GM18873 (cell line): Measurements from ENCODE around the gene ASTN2.

Experiments used
- ATAC-seq: cut with Tn5 transposase; IDR thresholded peaks from one replicate; pipeline ENCODE4 v1.9.1; 2021; ENCODE audit warnings: mild to moderate bottlenecking, moderate library complexity, moderate number of reproducible peaks; ENCODE audit not compliant: unreplicated experiment, low FRiP score

Gene ASTN2

DNA sequence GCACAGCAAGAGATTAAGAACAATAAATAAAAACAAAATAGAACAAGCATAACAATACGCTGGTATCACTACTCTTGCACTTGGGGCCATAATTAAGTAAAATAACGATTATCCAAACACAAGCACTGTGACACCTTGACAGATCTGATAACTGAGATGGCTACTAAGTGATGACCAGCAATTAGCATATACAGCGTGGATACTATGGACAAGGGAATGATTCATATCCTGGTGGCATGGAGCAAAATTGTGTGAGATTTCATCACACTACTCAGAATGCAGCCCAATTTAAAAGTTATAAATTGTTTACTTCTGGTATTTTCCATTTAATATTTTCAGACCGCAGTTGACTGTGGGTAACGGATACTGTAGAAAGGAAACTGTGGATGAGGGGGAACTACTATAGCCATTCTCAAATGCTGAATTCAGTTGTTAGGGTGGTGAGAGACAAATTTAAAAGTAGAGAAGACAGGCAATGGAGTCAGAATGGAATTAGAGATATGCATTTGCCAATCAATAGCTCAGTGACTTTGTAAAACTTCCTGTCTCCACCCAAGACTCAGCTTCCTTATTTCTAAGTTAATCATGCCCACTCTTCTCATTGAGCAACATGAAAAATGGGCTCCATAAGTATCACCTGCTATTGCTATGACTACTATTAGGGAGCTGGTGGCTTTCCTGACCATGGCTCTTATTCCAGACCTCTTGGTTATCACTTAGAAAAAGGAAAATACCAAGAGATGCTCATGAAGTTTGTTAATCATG, 427.0 kb downstream of the ASTN2 start:
- ATAC-seq = no peak

DNA sequence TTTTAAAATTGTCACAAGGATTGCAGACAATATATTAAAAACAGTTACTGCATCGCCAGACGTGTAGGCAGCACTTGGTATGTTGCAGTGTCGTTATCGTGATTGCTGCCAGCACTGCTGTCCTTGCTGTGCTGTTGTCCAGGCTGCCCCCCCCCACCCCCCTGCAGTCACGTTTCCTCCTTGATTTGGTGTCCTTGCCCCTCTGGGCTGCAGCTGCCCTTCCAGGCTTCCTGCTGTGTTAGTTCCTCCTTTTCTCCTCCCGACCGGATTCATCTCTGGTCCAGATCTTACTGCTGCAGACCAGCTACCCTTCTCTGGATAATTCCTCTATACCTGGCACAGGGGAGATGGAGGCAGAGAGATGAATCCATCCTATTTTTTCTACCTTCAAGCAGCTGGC, 428.8 kb downstream of the ASTN2 start:
- no peak for ATAC-seq

DNA sequence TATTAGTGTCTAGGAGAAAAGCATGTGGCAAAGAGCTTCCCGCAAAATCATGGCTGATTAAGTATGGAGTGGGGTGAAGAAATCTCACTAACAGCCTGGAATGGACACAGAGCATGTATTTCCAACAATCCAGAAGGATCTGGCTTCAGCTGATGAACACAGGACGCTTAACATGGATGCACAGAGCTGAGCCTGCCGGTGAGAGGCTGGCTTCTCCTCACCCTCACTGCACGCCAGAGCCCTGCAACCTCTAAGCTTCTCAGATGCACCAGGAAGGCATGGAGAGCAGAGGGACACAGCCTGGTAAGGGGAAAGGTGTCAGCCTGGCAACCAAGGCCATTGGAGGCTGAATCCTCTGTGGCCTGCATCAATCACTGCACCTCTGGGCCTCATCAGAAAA, 429.3 kb downstream of the ASTN2 start:
- no peak for ATAC-seq

DNA sequence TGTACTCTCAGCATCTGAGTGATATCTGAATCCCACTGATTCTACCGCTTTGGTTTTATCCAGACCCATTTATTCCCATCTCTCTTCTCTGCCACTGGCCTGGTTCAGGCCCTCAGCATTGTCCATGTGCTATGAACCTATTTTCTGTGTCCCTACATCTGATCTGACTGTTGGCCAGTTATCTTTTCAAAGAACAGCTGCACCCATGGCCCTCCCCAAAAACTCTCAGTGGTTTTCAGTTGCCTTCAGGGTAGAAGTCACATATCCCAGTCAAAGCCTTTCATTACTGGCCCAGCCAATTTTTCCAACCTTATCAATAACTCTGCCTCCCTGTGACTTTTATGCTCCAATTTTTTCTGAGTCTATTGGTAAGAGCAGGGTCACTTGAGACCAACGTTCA, 430.7 kb downstream of the ASTN2 start:
- no peak for ATAC-seq

DNA sequence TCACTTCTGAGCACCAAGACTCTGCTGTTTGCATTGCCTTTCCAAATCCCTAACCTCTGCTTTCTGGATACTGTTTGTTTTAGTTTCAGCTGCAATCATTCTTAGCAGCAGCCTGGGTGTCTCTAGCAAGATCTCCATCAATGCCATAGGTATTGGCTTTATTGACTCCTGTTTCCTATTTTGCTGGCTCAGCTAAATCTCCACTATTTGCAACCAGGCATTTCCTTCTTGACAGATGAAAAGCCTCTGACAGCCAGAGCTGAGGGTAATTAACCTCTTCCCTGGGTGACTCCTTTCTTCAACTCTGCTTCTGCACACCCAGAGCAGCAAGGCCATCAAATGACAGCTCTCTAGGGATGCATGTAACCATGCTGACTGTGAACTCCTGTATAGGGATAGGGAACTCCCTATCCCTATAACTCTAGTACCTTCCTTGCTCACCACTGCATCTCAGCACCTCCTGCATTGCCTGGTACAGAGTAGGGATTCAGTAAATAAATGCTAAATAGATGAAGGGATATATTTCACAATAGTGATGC, 434.2 kb downstream of the ASTN2 start:
- no peak for ATAC-seq

DNA sequence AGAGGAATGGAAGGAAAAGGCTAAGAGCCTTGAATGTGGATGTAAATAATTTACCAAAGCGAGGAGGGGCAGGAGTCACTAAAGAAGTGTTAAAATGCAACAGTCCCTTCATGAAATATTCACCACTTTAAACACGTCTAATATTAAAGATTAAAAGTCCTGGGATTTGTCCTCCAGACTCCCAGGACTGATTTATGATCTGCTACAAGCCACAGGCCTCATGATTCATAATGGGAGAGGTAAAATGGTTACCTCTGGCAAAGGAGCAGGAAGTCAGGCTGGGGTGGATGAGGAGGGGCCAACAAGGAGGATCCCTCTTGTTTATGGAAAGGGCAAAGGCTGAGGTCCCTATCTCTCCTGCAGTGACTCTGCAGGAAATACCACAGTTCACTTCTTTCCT, 435.4 kb downstream of the ASTN2 start:
- ATAC-seq = no peak

DNA sequence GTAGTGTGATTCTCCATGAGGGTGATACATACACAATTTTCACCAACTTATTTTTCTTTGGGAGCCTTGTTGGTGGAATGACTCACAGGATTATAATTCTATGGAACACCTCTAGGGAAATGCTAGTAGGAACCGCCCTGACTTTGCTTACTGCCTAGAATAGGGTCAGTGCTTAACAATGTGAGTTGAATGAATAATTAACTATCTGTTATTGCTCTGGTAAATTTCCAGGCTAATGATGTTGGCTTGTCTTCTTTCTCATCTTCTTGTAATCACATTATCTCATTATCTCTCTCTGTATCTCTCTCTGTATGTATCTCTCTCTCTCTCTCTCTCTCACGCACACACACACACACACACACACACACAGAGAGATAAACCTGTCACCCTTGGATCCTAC, 436.7 kb downstream of the ASTN2 start:
- no peak for ATAC-seq

DNA sequence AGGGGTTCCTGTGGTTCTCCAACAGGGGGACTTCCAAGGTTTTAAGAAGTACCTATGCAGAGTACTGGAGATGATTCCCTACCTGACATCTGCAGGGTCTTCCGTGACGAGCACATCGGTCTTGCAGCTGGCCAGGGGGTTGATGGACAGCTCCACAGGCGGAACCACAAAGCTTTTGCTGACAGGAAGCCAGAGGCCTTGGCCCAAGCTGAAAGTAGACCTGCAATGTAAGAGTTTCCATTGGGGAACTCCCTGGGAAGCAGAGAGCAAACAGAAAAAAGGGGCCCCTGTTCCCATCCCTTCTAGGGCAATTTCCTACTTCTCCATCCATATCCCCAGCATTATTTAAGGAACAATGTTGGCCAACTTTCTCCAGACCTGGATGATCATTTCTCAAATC, 439.7 kb downstream of the ASTN2 start:
- no peak for ATAC-seq

DNA sequence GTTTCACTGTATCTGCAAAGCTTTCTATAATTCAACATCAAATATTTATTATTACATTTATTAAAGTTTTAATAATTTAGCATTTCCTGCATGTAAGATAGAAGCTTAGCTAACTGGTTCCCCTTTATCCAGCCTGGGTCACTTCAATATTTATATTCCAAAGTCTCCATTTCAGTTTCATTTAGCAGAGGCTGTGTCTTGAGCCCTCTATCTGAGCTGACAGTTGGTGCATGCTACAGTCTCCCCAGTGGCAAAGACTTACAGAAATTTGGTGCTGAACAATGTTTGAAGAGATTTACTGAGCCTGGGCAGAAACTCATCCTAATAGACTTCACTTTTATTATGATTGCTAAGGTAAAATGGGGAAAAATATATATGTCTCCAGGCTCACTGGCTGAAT, 448.7 kb downstream of the ASTN2 start:
- no peak for ATAC-seq

DNA sequence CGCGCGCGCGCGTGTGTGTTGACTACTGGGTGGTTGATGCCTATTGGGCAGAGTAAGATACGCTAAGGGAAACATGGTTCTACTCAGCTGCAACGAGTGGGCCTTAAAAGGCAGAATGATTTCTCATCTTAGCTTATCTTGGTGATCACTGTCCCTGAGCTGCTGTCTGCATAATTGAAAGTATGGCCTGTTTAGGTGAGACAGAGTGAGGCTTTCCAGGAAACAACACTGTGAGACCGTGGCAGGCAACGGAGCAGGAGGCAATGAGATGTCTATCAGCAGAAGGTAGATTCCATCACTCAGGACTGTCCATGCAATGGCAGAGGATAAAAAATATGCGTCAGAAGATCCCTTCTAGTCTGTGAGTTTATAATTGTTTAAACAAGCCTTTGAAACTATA, 450.6 kb downstream of the ASTN2 start:
- ATAC-seq = no peak

DNA sequence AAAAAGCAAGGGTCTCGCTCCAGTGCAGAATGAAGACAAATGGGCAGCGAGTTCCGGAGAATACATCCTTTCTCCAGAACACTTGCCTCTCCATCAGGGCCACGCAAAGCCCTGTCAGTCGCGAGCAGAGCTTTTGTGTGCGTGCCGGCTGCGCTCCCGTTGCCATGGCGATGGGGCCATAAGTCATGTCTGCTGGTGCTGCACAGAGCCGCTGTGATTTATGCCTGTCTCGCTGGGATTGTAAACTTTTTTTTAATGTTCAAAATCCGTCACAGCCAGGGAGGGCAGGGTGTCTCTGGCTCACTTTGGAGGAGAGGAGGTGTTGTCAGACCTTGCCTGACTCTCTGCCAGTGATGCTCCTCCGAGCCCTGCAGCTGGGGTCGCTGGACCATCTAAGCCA, 455.0 kb downstream of the ASTN2 start:
- no peak for ATAC-seq

DNA sequence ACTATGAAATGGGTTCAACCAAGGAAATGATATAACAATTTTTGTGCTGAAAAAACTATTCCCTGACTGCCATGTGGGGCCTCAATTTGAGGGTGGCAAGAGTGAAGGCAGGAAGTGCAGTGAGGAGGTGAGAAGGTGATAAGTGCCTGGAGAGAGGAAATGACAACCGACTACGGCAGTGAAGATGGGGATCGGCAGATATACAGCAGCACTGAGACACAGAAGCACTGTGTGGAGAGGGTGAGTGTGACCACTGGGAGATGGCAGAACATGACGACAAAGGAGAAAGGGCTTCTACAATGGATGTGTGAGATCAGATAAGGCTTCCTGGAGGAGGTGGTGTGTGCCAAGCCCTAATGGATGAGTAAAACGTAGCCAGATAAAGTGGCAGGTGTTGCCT, 456.0 kb downstream of the ASTN2 start:
- no peak for ATAC-seq

DNA sequence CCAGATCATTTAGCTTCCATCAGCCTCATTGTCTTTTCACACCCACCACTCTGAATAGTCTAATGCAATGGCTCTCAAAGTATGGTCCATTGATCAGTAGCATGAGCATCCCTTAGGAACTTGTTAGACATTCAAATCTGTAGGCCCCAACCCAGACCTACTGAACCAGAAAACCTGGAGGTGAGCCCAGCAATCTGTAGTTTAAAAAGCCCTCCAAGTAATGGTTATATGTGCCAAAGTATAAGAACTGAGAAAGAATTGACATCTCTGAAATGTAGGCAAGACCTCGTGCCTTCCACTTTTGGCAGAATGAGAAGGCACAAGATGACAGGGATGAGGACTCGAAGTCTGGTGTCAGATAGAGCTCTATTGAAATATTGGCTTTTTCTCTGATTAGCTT, 460.1 kb downstream of the ASTN2 start:
- no peak for ATAC-seq

DNA sequence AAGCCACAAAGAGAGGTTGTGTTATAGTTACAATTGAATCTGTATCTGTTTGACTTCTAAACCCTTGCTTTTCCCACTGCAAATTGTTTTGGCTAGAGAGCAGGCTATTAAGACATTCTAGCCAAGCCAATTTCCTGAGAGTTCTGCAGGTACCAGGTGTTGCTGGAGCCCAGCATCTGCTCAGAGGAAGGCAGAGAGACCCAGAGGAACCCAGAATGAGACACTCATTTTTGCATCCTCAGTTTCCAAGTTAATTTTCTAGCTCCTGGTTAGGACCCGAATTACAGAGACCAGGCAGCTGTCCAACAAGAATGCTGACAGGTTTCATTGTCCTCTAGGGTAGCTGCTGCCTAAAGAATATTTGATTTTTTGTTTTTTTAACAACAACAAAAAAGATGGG, 461.6 kb downstream of the ASTN2 start:
- no peak for ATAC-seq

DNA sequence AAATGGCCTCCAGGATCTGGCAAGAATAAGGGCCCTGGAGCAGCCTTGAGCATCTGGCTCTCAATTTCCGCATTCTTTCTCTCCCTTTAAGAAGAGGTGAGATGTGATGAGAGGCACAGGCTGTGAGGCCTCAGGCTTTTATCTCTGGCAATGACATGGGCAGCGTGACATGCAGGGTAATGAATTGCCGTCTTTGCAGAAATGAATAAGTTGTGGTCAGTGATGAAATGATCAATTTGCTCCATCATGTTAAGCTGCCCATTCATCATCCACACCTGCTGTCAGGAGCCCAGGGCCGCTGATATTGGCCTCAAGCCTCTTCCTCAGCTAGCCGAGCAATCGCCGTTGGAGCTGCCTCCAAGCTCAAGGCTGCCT, 462.4 kb downstream of the ASTN2 start:
- no peak for ATAC-seq

DNA sequence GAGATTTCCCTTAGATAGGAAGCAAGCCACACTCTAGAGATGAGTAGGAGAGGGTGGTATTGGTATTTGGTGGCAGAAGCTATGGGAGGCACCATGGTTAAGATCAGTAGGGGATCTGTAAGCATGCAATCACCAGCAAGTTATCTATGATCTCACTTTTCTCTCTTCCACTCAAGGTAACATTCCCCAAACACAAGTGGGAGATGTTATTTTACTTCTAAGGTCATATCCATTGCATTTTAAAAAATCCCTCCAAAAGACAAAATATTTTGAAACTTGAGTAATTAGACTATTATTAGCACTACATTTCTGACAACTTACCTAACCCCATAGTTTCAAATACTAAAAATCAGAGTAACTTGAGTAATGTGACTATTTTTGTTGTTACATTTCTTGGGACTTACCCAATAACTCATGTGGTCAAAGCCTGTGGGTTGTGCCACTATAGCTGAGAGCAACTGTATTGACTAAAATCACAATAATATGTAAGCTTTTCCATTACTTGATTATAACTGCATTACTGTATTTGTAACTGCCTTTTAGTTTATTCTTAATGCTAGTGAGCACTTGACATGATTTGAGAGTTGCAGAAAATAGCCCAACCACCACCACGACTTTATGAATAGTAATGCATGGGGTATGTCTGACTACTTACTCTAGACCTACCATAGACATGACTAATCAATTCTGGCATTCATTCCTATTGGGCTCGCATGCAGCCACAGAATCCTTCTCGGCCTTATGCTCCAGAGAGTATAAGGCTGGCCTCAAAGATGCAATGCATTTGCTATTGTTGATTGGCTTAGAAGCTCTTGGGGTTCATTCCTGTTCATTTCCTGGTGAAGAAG, 463.0 kb downstream of the ASTN2 start:
- peak; percentile 79 for ATAC-seq

DNA sequence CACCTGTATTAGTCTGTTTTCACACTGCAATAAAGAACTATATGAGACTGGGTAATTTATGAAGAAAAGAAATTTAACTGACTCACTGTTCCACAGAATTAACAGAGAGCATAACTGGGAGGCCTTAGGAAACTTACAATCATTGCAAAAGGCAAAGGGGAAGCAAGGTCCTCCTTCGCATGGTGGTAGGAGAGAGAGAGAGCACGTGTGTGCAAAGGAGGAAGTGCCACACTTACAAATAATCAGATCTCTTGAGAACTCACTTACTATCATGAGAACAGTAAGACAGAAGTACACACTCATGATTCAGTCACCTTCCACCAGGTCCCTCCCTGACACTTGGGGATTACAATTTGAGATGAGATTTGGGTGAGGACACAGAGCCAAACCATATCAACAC, 469.0 kb downstream of the ASTN2 start:
- ATAC-seq = no peak

DNA sequence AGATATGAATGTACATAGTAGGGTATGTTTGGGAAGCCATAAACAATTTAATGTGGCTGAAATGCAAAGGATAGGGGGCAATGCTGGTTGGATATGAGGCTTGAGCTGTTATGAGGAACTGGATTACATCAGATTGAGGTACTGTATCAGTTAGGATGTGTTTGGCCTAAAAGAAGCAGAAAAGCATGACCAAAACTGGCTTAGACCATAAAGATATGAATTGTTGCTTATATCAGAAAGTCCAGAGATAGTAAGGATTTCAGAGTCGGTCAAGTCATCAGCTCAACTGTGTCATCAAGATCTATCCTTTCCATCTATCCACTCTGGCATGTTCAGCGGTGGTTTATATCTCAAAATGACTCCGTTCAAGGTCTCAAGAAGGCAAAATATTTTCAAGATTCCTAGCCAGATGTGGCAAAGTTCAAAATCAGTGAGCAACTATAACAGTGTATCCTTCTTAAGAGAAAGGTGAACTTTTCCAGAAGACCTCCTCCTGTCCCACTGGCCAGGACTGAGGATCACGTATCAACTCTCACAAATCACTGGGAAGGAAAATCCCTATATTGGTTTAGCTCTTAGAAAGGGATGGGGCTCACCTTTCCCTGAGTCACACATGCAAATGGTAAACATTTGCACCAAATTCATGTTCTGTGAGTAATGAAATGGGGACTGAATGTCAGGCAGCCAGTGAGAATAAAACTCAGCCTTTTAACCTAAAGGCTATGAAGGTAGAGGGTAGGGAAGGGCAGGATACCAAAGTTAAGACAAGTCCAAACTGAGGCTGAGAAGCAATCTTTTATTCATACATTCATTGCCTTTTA, 469.9 kb downstream of the ASTN2 start:
- ATAC-seq = no peak

DNA sequence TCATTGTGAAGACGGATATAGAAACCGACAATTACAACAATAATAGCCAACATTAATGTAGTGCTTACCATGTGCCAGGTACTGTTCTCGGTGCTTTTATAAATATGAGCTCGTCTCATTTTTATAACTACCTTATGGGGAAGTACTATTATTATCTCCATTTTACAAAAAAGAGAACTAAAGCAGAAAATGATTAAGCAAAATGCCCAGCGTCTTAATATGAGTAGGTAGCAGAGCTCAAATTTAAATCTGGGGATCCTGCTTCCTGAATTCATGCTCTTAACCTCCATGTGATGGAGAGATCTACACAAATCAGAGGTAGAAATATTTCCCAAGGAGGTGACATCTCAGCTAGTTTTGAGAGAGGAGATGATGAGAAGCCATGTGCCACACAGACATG, 470.9 kb downstream of the ASTN2 start:
- ATAC-seq = no peak

DNA sequence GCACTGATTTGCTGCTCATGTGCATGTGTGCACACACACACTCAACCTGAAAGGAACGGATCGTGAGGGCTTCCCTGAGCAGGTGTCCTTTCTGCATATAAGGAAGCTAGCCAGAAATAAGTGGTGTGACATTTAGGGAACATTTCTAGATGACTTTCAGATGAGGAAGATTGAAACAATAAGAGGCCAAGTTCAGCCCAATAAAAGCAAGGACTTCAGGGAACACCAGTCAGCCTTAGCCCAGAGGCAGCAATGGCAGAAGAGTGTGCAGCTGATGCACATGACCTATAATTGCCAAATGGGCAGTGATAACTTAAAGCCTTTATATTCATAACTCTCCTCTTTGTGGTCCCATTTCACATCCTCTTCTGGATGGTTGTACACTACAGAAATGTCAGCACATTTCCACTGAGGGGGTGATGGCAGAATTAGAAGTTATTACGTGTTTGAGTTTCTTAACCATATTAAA, 472.2 kb downstream of the ASTN2 start:
- no peak for ATAC-seq

DNA sequence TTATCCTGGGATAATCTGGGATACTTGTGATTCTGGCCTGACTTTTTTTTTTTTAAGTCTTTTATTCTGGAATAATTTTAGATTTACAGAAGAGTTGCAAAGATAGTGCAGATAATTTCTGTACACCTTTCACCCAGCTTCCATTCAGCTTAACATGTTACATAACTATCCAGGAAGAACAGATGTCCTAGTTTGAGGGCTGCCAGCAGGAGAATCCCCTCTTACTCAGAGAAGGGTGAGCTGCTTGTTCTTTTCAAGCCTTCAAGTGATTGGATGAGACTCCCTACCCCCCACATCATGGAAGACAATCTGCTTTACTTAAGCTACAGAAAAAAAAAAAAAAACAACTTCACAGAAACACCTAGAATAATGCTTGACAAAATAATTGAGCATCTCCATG, 473.6 kb downstream of the ASTN2 start:
- no peak for ATAC-seq
